Endothelial cell of umbilical vein (primary cell): ENCODE data around the gene ASAP2. TPM values are rescaled to one million over a fixed set of nuclear protein-coding genes. Genes with fewer than 3 reads are reported as not detected.

Source experiments
- BruUV-seq: library from RNA; stranded (reverse); fragments of 400-500 nt; replicated peaks from 2 replicates; lab custom pipeline; 2021; lab: Mats Ljungman, UMichigan
- CTCF ChIA-PET: fragments of 300-600, 350-600 bp; sonication (Branson Sonifier 250); formaldehyde crosslinking; loops from one replicate; lab custom pipeline; 2021; ENCODE audit warnings: antibody characterized with exemption, inconsistent platforms; lab: Charles Lee
- POLR2A ChIA-PET: fragments of 300-600, 350-600 bp; sonication (Branson Sonifier 250); formaldehyde crosslinking; loops from one replicate; lab custom pipeline; 2021; ENCODE audit warnings: antibody characterized with exemption, inconsistent platforms; lab: Charles Lee
- DNase-seq: peaks from one replicate; pipeline ENCODE4 v3.0.0-alpha.2; 2011; ENCODE audit warnings: low read depth, low spot score
- FAIRE-seq: peaks from 2 replicates; lab custom pipeline; 2011; peaks lifted over from hg19 to GRCh38; lab: Jason Lieb, UNC
- H2AFZ ChIP-seq: 2 replicates; pipeline ENCODE4 v1.6.0; 2012; ENCODE audit warnings: low read depth, low read length, control low read depth, inconsistent platforms
- H3K27ac ChIP-seq: 2 replicates; pipeline ENCODE4 v1.5.1; 2011; ENCODE audit warnings: low read depth, mild to moderate bottlenecking, control low read depth, low read length, moderate library complexity; ENCODE audit not compliant: insufficient read depth
- H3K27me3 ChIP-seq, 2 experiments: 2 replicates each; pipeline versions ENCODE4 v1.6.0 to v1.6.1; 2011; ENCODE audit warnings: low read length in 2 of 2, mixed read lengths in 1 of 2; ENCODE audit not compliant: control insufficient read depth in 2 of 2, insufficient read depth in 2 of 2
- H3K36me3 ChIP-seq, 2 experiments: 2 replicates in 1 of 2; 3 replicates in 1 of 2; pipeline ENCODE4 v1.5.1; 2011; ENCODE audit warnings: low read length in 2 of 2, mild to moderate bottlenecking in 1 of 2, moderate library complexity in 1 of 2; ENCODE audit not compliant: control insufficient read depth in 2 of 2, insufficient read depth in 2 of 2; ENCODE audit errors: extremely low read depth in 1 of 2
- H3K4me1 ChIP-seq: 3 replicates; pipeline ENCODE4 v1.5.1; 2011; ENCODE audit warnings: mild to moderate bottlenecking, low read length; ENCODE audit not compliant: control insufficient read depth, insufficient read depth; ENCODE audit errors: extremely low read depth
- H3K4me2 ChIP-seq: 2 replicates; pipeline ENCODE4 v1.6.1; 2011; ENCODE audit warnings: low read length, control low read depth, mixed read lengths; ENCODE audit not compliant: insufficient read depth
- H3K4me3 ChIP-seq, 3 experiments: fragments of 200-600 bp in 1 of 3; sonication (generic), shearing (Covaris generic) in 1 of 3; replicated peaks in 1 of 3; 2 replicates each; pipeline ENCODE4 v1.5.1; 2011 to 2016; ENCODE audit warnings: control low read depth in 3 of 3, low read length in 3 of 3, mild to moderate bottlenecking in 2 of 3, inconsistent platforms in 1 of 3, low read depth in 1 of 3, moderate library complexity in 1 of 3; ENCODE audit not compliant: insufficient read depth in 1 of 3
- H3K79me2 ChIP-seq: 2 replicates; pipeline ENCODE4 v1.6.0; 2012; ENCODE audit warnings: low read length, inconsistent platforms; ENCODE audit not compliant: control insufficient read depth, insufficient read depth
- H3K9ac ChIP-seq: replicated peaks from 2 replicates; pipeline ENCODE3; 2011; ENCODE audit warnings: low read length, control low read depth; ENCODE audit not compliant: insufficient read depth; ENCODE audit errors: extremely low read depth
- H3K9me1 ChIP-seq: replicated peaks from 3 replicates; pipeline ENCODE4 v1.6.0; 2011; ENCODE audit warnings: mild to moderate bottlenecking, low read length; ENCODE audit not compliant: control insufficient read depth, insufficient read depth; ENCODE audit errors: extremely low read depth
- H3K9me3 ChIP-seq: replicated peaks from 2 replicates; pipeline ENCODE4 v1.5.1; 2012; ENCODE audit warnings: low read length, inconsistent platforms; ENCODE audit not compliant: control insufficient read depth, insufficient read depth
- H4K20me1 ChIP-seq: replicated peaks from 2 replicates; pipeline ENCODE3; 2011; ENCODE audit warnings: mild to moderate bottlenecking, low read length; ENCODE audit not compliant: control insufficient read depth, insufficient read depth; ENCODE audit errors: extremely low read depth
- EZH2 ChIP-seq: IDR thresholded peaks from 2 replicates; pipeline ENCODE4 v1.6.1; 2012; ENCODE audit warnings: borderline replicate concordance, low read depth, mild to moderate bottlenecking, moderate library complexity, low read length, inconsistent platforms; ENCODE audit not compliant: severe bottlenecking
- FOS ChIP-seq: IDR thresholded peaks from 2 replicates; pipeline ENCODE4 v1.6.1; 2011; ENCODE audit warnings: mild to moderate bottlenecking, low read length, moderate library complexity, borderline replicate concordance; ENCODE audit not compliant: insufficient read depth
- GATA2 ChIP-seq: IDR thresholded peaks from 2 replicates; pipeline ENCODE4 v1.7.0; 2011; ENCODE audit warnings: low read depth, mild to moderate bottlenecking, moderate library complexity, mixed read lengths, low read length; ENCODE audit not compliant: insufficient read length, insufficient read depth
- JUN ChIP-seq: IDR thresholded peaks from 2 replicates; pipeline ENCODE4 v1.6.1; 2011; ENCODE audit warnings: borderline replicate concordance, low read depth; ENCODE audit not compliant: insufficient read length, insufficient read depth
- MYC ChIP-seq: IDR thresholded peaks from one replicate; pipeline ENCODE4 v1.6.1; 2011; ENCODE audit warnings: mild to moderate bottlenecking, low read depth, low read length
- POLR2A ChIP-seq: IDR thresholded peaks from 2 replicates; pipeline ENCODE4 v1.6.1; 2012; ENCODE audit warnings: low read depth, mild to moderate bottlenecking, control low read depth, low read length
- POLR2AphosphoS5 ChIP-seq: IDR thresholded peaks from 2 replicates; pipeline ENCODE4 v1.6.1; 2012; ENCODE audit warnings: low read depth, mild to moderate bottlenecking, control low read depth, low read length, moderate library complexity; ENCODE audit not compliant: insufficient read depth
- dilution Hi-C: fragments of 300-500 bp; cut with MboI; formaldehyde crosslinking; loops from one replicate; pipeline ENCODE4 v1.15.0; 2019; ENCODE audit warnings: low sequenced_read_pairs; ENCODE audit not compliant: extremely low pct_ligation_motif_present
- intact Hi-C: fragments of 100-400 bp; cut with micrococcal nuclease; formaldehyde crosslinking; loops from one replicate; pipeline ENCODE4 v1.10.0; 2022
- polyA plus RNA-seq, 4 experiments: library from polyadenylated mRNA; depleted of rRNA in 3 of 4; stranded (reverse) in 3 of 4; unstranded in 1 of 4; fragments of >200 nt; gene quantifications; 2 replicates each; pipeline versions ENCODE4 v1.2.1 to v1.2.3, GENCODE V29; 2011 to 2012; ENCODE audit warnings: missing spikeins in 1 of 4
- total RNA-seq: library from RNA; stranded (reverse); gene quantifications from 2 replicates; pipeline ENCODE4 v1.2.3, GENCODE V29; 2021
- TF ChIP-seq, protein P1 (sequence below), 2 donors: IDR thresholded peaks; 1 replicate in 1 of 2; 2 replicates in 1 of 2; pipeline ENCODE4 v1.5.1; 2011; ENCODE audit warnings: low read length in 2 of 2, mild to moderate bottlenecking in 2 of 2, moderate library complexity in 2 of 2, control low read depth in 1 of 2, inconsistent platforms in 1 of 2, low read depth in 1 of 2; ENCODE audit not compliant: insufficient read depth in 1 of 2; ENCODE audit errors: extremely low read depth in 1 of 2
- TF ChIP-seq, protein P2 (sequence below): IDR thresholded peaks from 2 replicates; pipeline ENCODE4 v1.6.1; 2011; ENCODE audit not compliant: insufficient read depth, insufficient read length

ASAP2 gene
- total and polyA plus RNA-seq, 2 donors (not counting 3 experiments of a cell fraction or from before 2014, with no cell fraction given), result 31.1 to 79.2 TPM

- ChIA-PET POLR2A (no interaction called here), CTCF (interaction anchor here (0.8 to 3.2 kb wide), 7 partner anchors 8 to 207 kb away, joined by 3 to 6 read pairs (median 3); no protein-coding TSS in a partner anchor)
- Histone ChIP-seq H3K9me3 (no peaks in the 10 kb centered on the region), H4K20me1 (no peaks in the 10 kb centered on the region), H3K9me1 (no peaks in the 10 kb centered on the region), H3K79me2 (peaks cover 2% of the 10 kb centered on the region), H3K27me3 (no peaks in the 10 kb centered on the region), H3K4me2 (no peak overlapping the region), H3K27ac (no peak overlapping the region), H3K4me3 (no peak overlapping the region), H2AFZ (no peak overlapping the region), H3K4me1 (peaks cover 7% of the 10 kb centered on the region), H3K36me3 (peaks cover 18 to 31% of the 10 kb centered on the region in 2 experiments), H3K9ac (no peak overlapping the region)
- intact Hi-C loops, result no loop called here
- TF ChIP-seq POLR2A (no peak), POLR2AphosphoS5 (no peak), MYC (no peak), JUN (no peak), GATA2 (no peak), FOS (no peak), EZH2 (no peak)
- TF ChIP-seq, protein P1, sequence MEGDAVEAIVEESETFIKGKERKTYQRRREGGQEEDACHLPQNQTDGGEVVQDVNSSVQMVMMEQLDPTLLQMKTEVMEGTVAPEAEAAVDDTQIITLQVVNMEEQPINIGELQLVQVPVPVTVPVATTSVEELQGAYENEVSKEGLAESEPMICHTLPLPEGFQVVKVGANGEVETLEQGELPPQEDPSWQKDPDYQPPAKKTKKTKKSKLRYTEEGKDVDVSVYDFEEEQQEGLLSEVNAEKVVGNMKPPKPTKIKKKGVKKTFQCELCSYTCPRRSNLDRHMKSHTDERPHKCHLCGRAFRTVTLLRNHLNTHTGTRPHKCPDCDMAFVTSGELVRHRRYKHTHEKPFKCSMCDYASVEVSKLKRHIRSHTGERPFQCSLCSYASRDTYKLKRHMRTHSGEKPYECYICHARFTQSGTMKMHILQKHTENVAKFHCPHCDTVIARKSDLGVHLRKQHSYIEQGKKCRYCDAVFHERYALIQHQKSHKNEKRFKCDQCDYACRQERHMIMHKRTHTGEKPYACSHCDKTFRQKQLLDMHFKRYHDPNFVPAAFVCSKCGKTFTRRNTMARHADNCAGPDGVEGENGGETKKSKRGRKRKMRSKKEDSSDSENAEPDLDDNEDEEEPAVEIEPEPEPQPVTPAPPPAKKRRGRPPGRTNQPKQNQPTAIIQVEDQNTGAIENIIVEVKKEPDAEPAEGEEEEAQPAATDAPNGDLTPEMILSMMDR (IDR thresholded peaks at IDR 0.05; ENCODE audit: extremely low read depth in 1 of 2, insufficient read depth in 1 of 2, low read depth in 1 of 2, low read length in 2 of 2), result no peak
- TF ChIP-seq, protein P2, sequence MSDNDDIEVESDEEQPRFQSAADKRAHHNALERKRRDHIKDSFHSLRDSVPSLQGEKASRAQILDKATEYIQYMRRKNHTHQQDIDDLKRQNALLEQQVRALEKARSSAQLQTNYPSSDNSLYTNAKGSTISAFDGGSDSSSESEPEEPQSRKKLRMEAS, result no peak
- dilution Hi-C loops, result no loop called here
- no peak for FAIRE-seq
- no TSS peak for BruUV-seq
- DNase-seq, result no peak
Measured at GRCh38 chr2:9346885-9347284, 140.3 kb downstream of the ASAP2 start.
